BJ (cell line): ENCODE data around the gene FAM219A. TPM values are rescaled to one million over a fixed set of nuclear protein-coding genes. Genes with fewer than 3 reads are reported as not detected.
"Not testable (repeated sequence)": the region's sequence is repeated elsewhere in the genome, so short reads cannot be mapped to it uniquely, and the experiment has no call there.

ENCODE experiments used
- CTCF ChIA-PET: fragments of 350-600 bp; formaldehyde crosslinking; extraction: SDS; loops from one replicate; lab custom pipeline; 2021; ENCODE audit warnings: antibody characterized with exemption, inconsistent platforms; lab: Yijun Ruan, JAX
- POLR2A ChIA-PET: fragments of 300-600 bp; sonication (Branson Sonifier 250); formaldehyde crosslinking; extraction: SDS; loops from one replicate; lab custom pipeline; 2021; ENCODE audit warnings: antibody characterized with exemption; lab: Charles Lee
- DNase-seq: peaks from one replicate; pipeline ENCODE4 v3.0.0-alpha.2; 2011; ENCODE audit warnings: low read depth
- H3K27me3 ChIP-seq: 2 replicates; pipeline ENCODE4 v1.6.0; 2011; ENCODE audit warnings: low read length; ENCODE audit not compliant: control insufficient read depth, insufficient read depth
- H3K36me3 ChIP-seq: 2 replicates; pipeline ENCODE4 v1.5.1; 2011; ENCODE audit warnings: low read length; ENCODE audit not compliant: control insufficient read depth, insufficient read depth
- H3K4me3 ChIP-seq: 2 replicates; pipeline ENCODE4 v1.5.1; 2011; ENCODE audit warnings: low read depth, mild to moderate bottlenecking, control low read depth, low read length
- polyA plus RNA-seq: library from polyadenylated mRNA; depleted of rRNA; stranded (reverse); fragments of >200 nt; gene quantifications from 2 replicates; pipeline ENCODE4 v1.2.3, GENCODE V29; 2011
- TF ChIP-seq, protein P1 (sequence below): IDR thresholded peaks from 2 replicates; pipeline ENCODE4 v1.5.1; 2011; ENCODE audit warnings: low read depth, mild to moderate bottlenecking, control low read depth, inconsistent platforms, low read length, moderate library complexity; ENCODE audit not compliant: insufficient read depth

Gene FAM219A
- polyA plus RNA-seq, 1 experiment, result 17.8 TPM

DNA sequence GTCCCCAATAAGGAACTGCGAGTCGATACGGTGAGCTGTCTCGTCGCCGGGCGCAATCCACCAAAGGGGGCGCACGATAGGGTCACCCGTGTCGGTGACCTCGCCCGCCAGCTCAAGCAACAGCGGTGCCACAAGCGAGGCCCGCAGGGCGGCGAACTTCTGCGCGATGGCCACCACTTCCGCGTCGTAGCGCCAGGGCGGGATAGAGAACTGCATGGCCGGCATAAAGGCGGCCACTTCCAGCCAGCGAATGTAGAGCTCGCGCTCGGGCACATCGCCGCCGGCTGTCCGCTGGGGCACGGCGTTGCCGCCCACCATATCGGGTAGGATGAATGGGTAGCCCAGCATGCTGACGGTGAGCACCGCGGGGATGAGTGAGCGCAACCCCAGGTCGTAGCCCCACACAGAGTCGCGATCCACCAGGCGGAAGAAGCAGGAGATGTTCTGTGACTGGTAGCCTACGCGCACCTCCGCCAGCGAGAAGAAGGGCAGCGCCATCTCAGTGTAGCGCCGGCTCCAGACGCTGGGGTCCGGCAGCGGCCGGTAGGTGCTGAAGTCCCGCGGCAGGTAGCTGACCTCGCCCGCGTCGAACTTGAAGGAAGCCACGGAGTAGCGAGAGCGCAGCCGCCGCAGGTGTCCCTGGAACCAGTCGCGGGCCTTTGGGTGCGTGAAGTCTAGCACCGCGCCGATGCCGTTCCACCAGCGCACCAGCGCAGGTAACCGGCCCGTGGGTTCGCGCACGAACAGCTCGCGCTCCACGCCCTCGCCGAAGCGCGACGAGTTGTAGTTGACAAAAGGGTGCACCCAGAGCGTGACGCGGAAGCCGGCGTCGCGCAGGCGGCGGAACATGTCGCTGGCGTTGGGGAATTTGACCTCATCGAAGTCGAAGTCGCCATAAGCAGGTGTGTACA is 87.1 kb downstream of the FAM219A start:
- POLR2A ChIA-PET, result no interaction called here
- Histone ChIP-seq H3K27me3 (peaks cover 18% of the 10 kb centered on the region), H3K36me3 (no peaks in the 10 kb centered on the region), H3K4me3 (peak overlapping the region; percentile 42)
- CTCF ChIA-PET, result interaction anchor here (0.6 to 2.0 kb wide), 5 partner anchors 8 to 116 kb away, joined by 3 to 10 read pairs (median 3); no protein-coding TSS in a partner anchor
- no peak for DNase-seq
- TF ChIP-seq, protein P1, sequence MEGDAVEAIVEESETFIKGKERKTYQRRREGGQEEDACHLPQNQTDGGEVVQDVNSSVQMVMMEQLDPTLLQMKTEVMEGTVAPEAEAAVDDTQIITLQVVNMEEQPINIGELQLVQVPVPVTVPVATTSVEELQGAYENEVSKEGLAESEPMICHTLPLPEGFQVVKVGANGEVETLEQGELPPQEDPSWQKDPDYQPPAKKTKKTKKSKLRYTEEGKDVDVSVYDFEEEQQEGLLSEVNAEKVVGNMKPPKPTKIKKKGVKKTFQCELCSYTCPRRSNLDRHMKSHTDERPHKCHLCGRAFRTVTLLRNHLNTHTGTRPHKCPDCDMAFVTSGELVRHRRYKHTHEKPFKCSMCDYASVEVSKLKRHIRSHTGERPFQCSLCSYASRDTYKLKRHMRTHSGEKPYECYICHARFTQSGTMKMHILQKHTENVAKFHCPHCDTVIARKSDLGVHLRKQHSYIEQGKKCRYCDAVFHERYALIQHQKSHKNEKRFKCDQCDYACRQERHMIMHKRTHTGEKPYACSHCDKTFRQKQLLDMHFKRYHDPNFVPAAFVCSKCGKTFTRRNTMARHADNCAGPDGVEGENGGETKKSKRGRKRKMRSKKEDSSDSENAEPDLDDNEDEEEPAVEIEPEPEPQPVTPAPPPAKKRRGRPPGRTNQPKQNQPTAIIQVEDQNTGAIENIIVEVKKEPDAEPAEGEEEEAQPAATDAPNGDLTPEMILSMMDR, result peak; percentile 37; the same call in 1 of the 2 replicates

DNA sequence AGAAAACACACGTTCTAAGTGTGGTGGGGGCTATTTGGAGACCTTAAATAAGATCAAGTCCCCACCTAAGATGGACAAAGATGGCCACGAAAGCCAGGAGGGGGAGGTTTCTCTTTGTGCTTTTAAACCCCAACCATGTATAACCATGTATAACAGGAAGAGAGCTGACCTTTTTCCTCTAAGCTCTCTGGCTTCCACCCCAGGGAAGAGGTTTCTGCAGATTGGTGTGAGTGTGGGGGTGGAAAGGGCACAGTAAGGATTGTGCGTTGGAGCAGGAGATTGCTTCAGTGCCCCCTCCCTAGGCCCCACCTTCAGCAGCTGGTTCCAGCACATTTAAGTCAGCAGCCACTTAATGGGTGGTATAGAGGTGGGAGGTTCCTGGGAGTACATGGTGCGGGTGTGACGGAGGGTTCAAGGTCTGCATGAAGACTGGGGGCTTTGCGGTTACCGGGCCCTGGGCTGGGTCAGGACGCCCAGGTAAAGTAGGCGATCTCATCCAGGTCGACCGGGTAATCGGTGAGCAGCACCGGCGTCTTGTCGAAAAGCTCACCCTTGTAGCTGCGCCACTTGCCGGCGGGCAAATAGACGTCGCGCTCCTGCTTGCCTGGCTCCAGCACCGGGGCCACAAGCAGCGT is 87.9 kb downstream of the FAM219A start:
- POLR2A ChIA-PET, result no interaction called here
- DNase-seq, result no peak
- TF ChIP-seq, protein P1, result no peak
- Histone ChIP-seq H3K36me3 (no peaks in the 10 kb centered on the region), H3K27me3 (peaks cover 18% of the 10 kb centered on the region), H3K4me3 (peak overlapping the region; percentile 42)
- CTCF ChIA-PET, result interaction anchor here (0.8 to 2.0 kb wide), 4 partner anchors 9 to 115 kb away, joined by 3 to 10 read pairs (median 4); no protein-coding TSS in a partner anchor

DNA sequence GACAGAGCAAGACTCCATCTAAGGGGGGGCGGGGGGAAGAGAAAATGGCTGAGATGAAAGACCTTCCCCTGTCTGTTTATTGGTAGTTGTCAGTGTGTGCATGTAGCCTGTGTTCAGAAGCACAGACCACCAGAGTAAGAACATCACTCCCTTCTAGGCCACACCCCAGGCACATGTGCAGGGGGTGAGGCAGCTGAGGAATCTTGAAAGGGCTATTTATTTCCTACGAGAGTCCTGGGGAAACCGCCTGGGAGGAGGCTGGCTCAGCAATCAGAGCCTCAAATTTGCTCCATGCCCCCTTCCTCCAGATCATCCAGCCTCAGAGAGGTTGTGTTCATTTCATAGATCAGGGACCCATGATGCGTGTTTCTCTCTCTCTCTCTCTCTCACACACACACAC is 88.7 kb downstream of the FAM219A start:
- Histone ChIP-seq H3K36me3 (no peaks in the 10 kb centered on the region), H3K27me3 (peaks cover 18% of the 10 kb centered on the region), H3K4me3 (no peak overlapping the region)
- no peak for DNase-seq
- ChIA-PET CTCF (interaction anchor here (0.7 to 2.1 kb wide), 3 partner anchors 10 to 73 kb away, joined by 3 to 10 read pairs (median 10); no protein-coding TSS in a partner anchor), POLR2A (no interaction called here)
- TF ChIP-seq, protein P1, result no peak

DNA sequence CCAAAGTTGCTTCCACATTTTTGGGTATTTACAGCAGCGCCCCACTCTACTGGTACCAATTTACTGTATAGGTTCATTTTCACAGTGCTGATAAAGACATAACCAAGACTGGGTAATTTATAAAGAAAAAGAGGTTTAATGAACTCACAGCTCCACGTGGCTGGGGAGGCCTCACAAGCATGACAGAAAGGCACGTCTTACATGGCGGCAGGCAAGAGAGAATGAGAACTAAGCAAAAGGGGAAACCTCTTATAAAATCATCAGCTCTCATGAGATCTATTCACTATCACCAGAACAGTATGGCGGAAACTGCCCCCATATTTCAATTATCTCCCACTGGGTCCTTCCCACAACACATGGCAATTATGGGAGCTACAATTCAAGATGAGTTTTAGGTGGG is 89.6 kb downstream of the FAM219A start:
- DNase-seq, POLR2A ChIA-PET, H3K36me3 ChIP-seq, H3K4me3 ChIP-seq: not testable (repeated sequence)
- CTCF ChIA-PET, result interaction anchor here (0.7 to 2.1 kb wide), 2 partner anchors 10 to 74 kb away, joined by 3 to 10 read pairs; no protein-coding TSS in a partner anchor
- peaks cover 16% of the 10 kb centered on the region for H3K27me3 ChIP-seq

DNA sequence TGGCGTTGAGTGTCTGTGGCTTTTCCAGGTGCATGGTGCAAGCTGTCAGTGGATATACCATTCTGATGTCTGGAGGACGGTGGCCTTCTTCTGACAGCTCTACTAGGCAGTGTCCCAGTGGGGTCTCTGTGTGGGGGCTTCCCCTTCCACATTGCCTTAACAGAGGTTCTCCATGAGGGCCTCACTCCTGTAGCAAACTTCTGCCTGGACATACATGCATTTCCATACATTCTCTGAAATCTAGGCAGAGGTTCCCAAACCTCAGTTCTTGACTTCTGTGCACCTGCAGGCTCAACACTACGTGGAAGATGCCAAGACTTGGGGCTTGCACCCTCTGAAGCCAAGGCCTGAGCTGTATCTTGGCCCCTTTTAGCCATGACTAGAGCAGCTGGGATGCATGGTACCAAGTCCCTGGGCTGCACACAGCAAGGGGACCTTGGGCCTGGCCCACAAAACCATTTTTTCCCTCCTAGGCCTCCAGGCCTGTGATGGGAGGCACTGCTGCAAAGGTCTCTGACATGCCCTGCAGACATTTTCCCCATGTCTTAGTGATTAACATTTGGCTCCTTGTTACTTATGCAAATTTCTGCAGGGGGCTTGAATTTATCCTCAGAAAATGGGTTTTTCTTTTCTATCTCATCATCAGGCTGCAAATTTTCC is 90.5 kb downstream of the FAM219A start:
- H3K36me3 ChIP-seq, H3K4me3 ChIP-seq, POLR2A ChIA-PET, DNase-seq: not testable (repeated sequence)
- H3K27me3 ChIP-seq, result peaks cover 14% of the 10 kb centered on the region
- CTCF ChIA-PET, result interaction anchor here (2.1 kb wide), 1 partner anchor 11 kb away, joined by 10 read pairs; no protein-coding TSS in a partner anchor
